A673 (cell line): Measurements from ENCODE around the gene PRKCA.

Source experiments
- CTCF ChIP-seq: fragments of 300-800, 200-600 bp; sonication (generic); conservative IDR thresholded peaks from 2 replicates; pipeline ENCODE4 v1.5.1; 2017; ENCODE audit warnings: low read depth, mild to moderate bottlenecking, antibody characterized with exemption, low read length, moderate library complexity, mixed read lengths
- EZH2 ChIP-seq: fragments of 200-600 bp; sonication (generic); IDR thresholded peaks from 2 replicates; pipeline ENCODE4 v1.6.1; 2017; ENCODE audit warnings: borderline replicate concordance, low read depth, mild to moderate bottlenecking, mixed read lengths, antibody characterized with exemption, low read length; ENCODE audit not compliant: poor library complexity, severe bottlenecking

GRCh38 chr17:66443166-66443565 is 140.8 kb downstream of the PRKCA start:
- TF ChIP-seq CTCF (no peak), EZH2 (no peak)
